PC-3 (cell line): Measurements from ENCODE around the gene PPFIBP2.

Source experiments
- EZH2phosphoT487 ChIP-seq: fragments of 300-600 bp; sonication (generic); IDR thresholded peaks from 2 replicates; pipeline ENCODE4 v1.6.1; 2018; ENCODE audit warnings: mild to moderate bottlenecking, antibody characterized with exemption, low read length, borderline replicate concordance
- TF ChIP-seq, protein P1 (sequence below): fragments of 300-600 bp; sonication (generic); conservative IDR thresholded peaks from 2 replicates; pipeline ENCODE4 v1.5.1; 2017; ENCODE audit warnings: antibody characterized with exemption, low read depth, mild to moderate bottlenecking, low read length

DNA sequence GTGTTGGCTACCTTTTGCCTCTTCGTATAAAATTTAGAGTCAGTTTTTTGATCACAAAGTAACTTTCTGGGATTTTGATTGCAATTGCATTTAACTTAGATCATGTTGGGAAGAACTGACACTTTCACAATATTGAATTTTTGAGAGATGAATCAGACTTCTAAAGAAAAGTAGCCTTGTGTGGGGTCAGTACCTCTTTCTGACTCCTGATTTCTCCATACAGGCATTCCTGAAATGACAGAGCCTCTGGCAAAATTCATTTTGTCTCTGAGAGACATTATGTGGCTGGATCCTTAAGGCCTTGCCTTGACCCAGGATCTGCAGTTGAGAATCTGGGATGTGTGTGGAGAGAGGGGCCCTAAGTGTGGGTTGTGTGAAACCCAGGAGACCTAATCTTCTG, 37.8 kb downstream of the PPFIBP2 start:
- TF ChIP-seq, protein P1, sequence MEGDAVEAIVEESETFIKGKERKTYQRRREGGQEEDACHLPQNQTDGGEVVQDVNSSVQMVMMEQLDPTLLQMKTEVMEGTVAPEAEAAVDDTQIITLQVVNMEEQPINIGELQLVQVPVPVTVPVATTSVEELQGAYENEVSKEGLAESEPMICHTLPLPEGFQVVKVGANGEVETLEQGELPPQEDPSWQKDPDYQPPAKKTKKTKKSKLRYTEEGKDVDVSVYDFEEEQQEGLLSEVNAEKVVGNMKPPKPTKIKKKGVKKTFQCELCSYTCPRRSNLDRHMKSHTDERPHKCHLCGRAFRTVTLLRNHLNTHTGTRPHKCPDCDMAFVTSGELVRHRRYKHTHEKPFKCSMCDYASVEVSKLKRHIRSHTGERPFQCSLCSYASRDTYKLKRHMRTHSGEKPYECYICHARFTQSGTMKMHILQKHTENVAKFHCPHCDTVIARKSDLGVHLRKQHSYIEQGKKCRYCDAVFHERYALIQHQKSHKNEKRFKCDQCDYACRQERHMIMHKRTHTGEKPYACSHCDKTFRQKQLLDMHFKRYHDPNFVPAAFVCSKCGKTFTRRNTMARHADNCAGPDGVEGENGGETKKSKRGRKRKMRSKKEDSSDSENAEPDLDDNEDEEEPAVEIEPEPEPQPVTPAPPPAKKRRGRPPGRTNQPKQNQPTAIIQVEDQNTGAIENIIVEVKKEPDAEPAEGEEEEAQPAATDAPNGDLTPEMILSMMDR = no peak
- TF ChIP-seq EZH2phosphoT487 = no peak
